Inferior parietal cortex (tissue), 1 donor: ENCODE data around the gene POM121C.
A peak's percentile ranks its signal among the peaks of the same experiment; 100 is the strongest.
"Not testable (repeated sequence)": the region's sequence is repeated elsewhere in the genome, so short reads cannot be mapped to it uniquely, and the experiment has no call there.

Experiments
- DNase-seq: peaks from one replicate; pipeline ENCODE4 v3.0.0-alpha.2; 2016; ENCODE audit errors: extremely low spot score

Gene POM121C

GRCh38 chr7:75485979-75486643 lies at the start of gene POM121C:
POM121C (minus strand) TSS chr7:75486299; CDS start chr7:75441496, 44,803 bp downstream.
- DNase-seq: peak; percentile 90

- DNase-seq: peak; percentile 8
These were observed 48.7 kb upstream of the POM121C start for GRCh38 chr7:75534727-75535307.

- no peak for DNase-seq
These were observed 47.8 kb upstream of the POM121C start for GRCh38 chr7:75533926-75534325.

- DNase-seq: no peak
These were observed 46.5 kb upstream of the POM121C start for GRCh38 chr7:75532639-75533038.

GRCh38 chr7:75531359-75531821 lies 45.3 kb upstream of the POM121C start:
- no peak for DNase-seq

- DNase-seq: not testable (repeated sequence)
These were observed 41.2 kb upstream of the POM121C start for GRCh38 chr7:75527224-75527722.

- DNase-seq: not testable (repeated sequence)
These were observed 35.6 kb upstream of the POM121C start for GRCh38 chr7:75521727-75522126.

GRCh38 chr7:75518842-75519241 lies 32.7 kb upstream of the POM121C start:
- not testable (repeated sequence) for DNase-seq

- DNase-seq: not testable (repeated sequence)
These were observed 22.9 kb upstream of the POM121C start for GRCh38 chr7:75509033-75509432.

- DNase-seq: not testable (repeated sequence)
These were observed 5.9 kb upstream of the POM121C start, which contains the start of gene SPDYE5 for GRCh38 chr7:75492020-75492419. SPDYE5 (plus strand) TSS chr7:75492320; CDS start chr7:75494048, 1,728 bp downstream.

- DNase-seq: not testable (repeated sequence)
These were observed 632 bp downstream of the POM121C start for GRCh38 chr7:75485355-75485978.

GRCh38 chr7:75480313-75480712 lies 5.8 kb downstream of the POM121C start:
- not testable (repeated sequence) for DNase-seq

- DNase-seq: not testable (repeated sequence)
These were observed 8.6 kb downstream of the POM121C start for GRCh38 chr7:75477457-75477856.

- not testable (repeated sequence) for DNase-seq
These were observed 15.9 kb downstream of the POM121C start for GRCh38 chr7:75470166-75470565.

GRCh38 chr7:75460541-75460940 lies 25.6 kb downstream of the POM121C start:
- DNase-seq: not testable (repeated sequence)

GRCh38 chr7:75458034-75458433 lies 28.1 kb downstream of the POM121C start:
- not testable (repeated sequence) for DNase-seq

- not testable (repeated sequence) for DNase-seq
These were observed 29.7 kb downstream of the POM121C start for GRCh38 chr7:75456403-75456802.

- DNase-seq: not testable (repeated sequence)
These were observed 33.6 kb downstream of the POM121C start for GRCh38 chr7:75452494-75452955.

GRCh38 chr7:75449946-75450345 lies 36.2 kb downstream of the POM121C start:
- DNase-seq: not testable (repeated sequence)

GRCh38 chr7:75442465-75443111 lies 43.5 kb downstream of the POM121C start:
- DNase-seq: peak; percentile 18

- DNase-seq: not testable (repeated sequence)
These were observed 44.0 kb downstream of the POM121C start for GRCh38 chr7:75442101-75442464.

GRCh38 chr7:75439000-75439399 lies 47.1 kb downstream of the POM121C start:
- not testable (repeated sequence) for DNase-seq
